Measurements from ENCODE around the gene DLG3.

DLG3 gene

DNA sequence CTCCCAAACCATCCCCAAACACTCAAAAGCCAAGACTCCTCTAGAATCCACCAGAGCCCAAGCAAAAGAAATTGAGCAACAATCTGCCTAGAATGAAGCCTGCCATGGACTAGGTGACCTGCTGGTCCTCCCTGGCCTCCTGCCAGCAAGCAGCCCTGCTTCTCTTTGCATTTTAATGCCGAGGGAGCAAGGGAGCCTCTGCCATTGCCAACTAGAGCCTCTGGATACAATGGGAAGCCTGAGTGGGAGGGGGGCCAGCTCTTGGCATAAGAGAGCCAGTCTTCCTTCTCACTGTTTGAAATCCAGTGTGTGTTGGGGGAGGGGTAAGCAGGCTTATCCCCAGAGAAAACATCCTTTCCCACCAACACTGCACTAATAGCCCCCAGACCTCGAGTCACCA lies 23.0 kb upstream of the DLG3 start:
- no peak for TF ChIP-seq EZH2phosphoT487 (IDR thresholded peaks at IDR 0.05; ENCODE audit: borderline replicate concordance)
- TF ChIP-seq, protein P1, sequence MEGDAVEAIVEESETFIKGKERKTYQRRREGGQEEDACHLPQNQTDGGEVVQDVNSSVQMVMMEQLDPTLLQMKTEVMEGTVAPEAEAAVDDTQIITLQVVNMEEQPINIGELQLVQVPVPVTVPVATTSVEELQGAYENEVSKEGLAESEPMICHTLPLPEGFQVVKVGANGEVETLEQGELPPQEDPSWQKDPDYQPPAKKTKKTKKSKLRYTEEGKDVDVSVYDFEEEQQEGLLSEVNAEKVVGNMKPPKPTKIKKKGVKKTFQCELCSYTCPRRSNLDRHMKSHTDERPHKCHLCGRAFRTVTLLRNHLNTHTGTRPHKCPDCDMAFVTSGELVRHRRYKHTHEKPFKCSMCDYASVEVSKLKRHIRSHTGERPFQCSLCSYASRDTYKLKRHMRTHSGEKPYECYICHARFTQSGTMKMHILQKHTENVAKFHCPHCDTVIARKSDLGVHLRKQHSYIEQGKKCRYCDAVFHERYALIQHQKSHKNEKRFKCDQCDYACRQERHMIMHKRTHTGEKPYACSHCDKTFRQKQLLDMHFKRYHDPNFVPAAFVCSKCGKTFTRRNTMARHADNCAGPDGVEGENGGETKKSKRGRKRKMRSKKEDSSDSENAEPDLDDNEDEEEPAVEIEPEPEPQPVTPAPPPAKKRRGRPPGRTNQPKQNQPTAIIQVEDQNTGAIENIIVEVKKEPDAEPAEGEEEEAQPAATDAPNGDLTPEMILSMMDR (conservative IDR thresholded peaks at IDR 0.05; ENCODE audit: low read length), result no peak
- H3K9ac ChIP-seq (ENCODE audit: low read depth, low read length, poor library complexity, severe bottlenecking), result no peak overlapping the region
- H3K36me3 ChIP-seq (ENCODE audit: insufficient read depth, low read length), result peaks cover 36% of the 10 kb centered on the region; the same call in 1 of the 2 replicates

DNA sequence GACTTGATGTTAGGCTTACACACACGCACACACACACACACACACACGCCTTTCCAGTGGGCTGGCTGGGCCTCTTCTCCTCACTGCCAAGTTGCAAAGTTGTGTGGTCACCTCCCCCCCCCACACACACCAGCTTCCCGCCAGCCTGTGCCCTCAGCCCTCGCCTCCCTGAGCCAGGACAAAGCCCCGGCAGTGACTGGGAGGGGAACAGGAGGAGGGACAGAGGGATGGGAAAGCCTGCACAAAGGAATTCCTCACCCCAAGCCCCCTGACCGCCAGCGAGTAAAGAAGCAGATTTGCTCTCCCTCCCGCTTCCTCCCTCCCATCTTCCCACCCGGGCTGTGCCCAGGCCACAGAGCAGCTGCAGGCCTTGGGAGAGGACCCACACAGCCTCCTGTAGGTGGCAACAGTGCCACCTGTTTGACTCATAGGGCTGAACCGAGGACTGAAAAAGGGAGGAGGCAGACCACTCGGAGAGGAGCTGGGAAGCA lies 21.7 kb upstream of the DLG3 start, which contains the start of gene GDPD2:
Gene GDPD2 (plus strand): TSS at position 464 of the 491 bp plus-strand sequence. CDS start 1,671 bp downstream, outside the sequence.
- Histone ChIP-seq H3F3A (ENCODE audit: low read depth) (no peaks in the 10 kb centered on the region), H3K4me2 (ENCODE audit: low read depth, low read length, poor library complexity, severe bottlenecking) (no peak within 1 kb of the TSS), H3K4me3 (ENCODE audit: low read length, poor library complexity, severe bottlenecking) (no peak within 1 kb of the TSS), H4K20me1 (ENCODE audit: insufficient read depth, low read length, poor library complexity, severe bottlenecking) (no peaks in the 10 kb centered on the region), H3K9me3 (ENCODE audit: insufficient read depth, low read depth, low read length) (no peaks in the 10 kb centered on the region), H2AFZ (ENCODE audit: low read length) (no peak within 1 kb of the TSS), H3K4me1 (ENCODE audit: insufficient read depth, low read length, poor library complexity, severe bottlenecking) (no peaks in the 10 kb centered on the region), H3K79me2 (ENCODE audit: insufficient read depth, low read length) (no peaks in the 10 kb centered on the region), H3K9me2 (replicated peaks; ENCODE audit: low read depth, low read length) (no peaks in the 10 kb centered on the region), H3K9ac (ENCODE audit: low read depth, low read length, poor library complexity, severe bottlenecking) (no peak within 1 kb of the TSS), H3K27me3 (ENCODE audit: insufficient read depth, low read length, poor library complexity, severe bottlenecking) (no peaks in the 10 kb centered on the region), H3K36me3 (ENCODE audit: insufficient read depth, low read length) (peaks cover 33% of the 10 kb centered on the region; the same call in 1 of the 2 replicates)
- no peak for TF ChIP-seq EZH2phosphoT487 (IDR thresholded peaks at IDR 0.05; ENCODE audit: borderline replicate concordance)
- TF ChIP-seq, protein P1 (conservative IDR thresholded peaks at IDR 0.05; ENCODE audit: low read length), result peak; percentile 35; the same call in 1 of the 2 replicates

More for the DNA sequence above, 23.0 kb upstream of the DLG3 start:
- no peaks in the 10 kb centered on the region for H3F3A ChIP-seq (ENCODE audit: low read depth)
- no peaks in the 10 kb centered on the region for H3K27me3 ChIP-seq (ENCODE audit: insufficient read depth, low read length, poor library complexity, severe bottlenecking)
- no peak overlapping the region for H3K4me3 ChIP-seq (ENCODE audit: low read length, poor library complexity, severe bottlenecking)
- H3K4me1 ChIP-seq (ENCODE audit: insufficient read depth, low read length, poor library complexity, severe bottlenecking), result no peaks in the 10 kb centered on the region
- no peak overlapping the region for H3K4me2 ChIP-seq (ENCODE audit: low read depth, low read length, poor library complexity, severe bottlenecking)
- no peaks in the 10 kb centered on the region for H3K9me3 ChIP-seq (ENCODE audit: insufficient read depth, low read depth, low read length)
- no peaks in the 10 kb centered on the region for H3K9me2 ChIP-seq (replicated peaks; ENCODE audit: low read depth, low read length)
- no peaks in the 10 kb centered on the region for H3K79me2 ChIP-seq (ENCODE audit: insufficient read depth, low read length)
- no peak overlapping the region for H2AFZ ChIP-seq (ENCODE audit: low read length)
- H4K20me1 ChIP-seq (ENCODE audit: insufficient read depth, low read length, poor library complexity, severe bottlenecking), result no peaks in the 10 kb centered on the region

DNA sequence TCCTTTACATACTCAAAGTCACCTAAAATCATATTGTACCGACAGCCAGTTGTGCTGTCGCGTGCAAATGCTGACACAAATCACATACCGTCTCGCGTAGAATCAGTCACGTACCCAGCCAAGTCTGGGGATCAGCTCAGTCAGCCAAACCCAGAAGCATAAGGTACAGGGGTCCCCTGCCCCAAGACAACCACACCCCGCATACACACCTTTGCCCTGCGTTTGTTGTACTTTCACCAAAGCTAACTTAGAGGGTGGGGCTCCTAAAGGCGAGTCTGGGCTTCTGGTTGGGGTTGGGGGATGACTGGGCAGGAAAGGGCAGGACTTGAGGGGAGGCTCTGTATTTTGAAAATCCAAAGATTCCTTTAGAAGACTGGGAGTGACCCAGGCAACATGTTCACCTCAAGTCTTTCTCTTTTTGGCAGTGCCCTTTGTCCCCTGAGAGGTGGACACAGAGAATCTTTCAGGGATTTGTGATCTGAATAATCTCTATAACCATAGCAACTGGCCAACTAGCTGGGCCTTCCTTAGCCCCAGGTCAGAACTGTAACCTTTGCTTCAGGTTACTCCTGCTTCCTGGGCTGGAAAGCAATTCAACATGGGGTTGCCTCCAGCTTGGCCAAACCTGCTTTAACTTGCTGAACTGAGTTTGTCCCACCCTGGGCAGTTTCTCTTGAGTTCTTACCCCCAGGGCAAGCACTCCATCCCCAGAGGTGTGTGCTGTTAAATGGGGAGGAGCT lies 20.5 kb upstream of the DLG3 start:
- no peak overlapping the region for H3K4me2 ChIP-seq (ENCODE audit: low read depth, low read length, poor library complexity, severe bottlenecking)
- TF ChIP-seq, protein P1 (conservative IDR thresholded peaks at IDR 0.05; ENCODE audit: low read length), result no peak
- TF ChIP-seq EZH2phosphoT487 (IDR thresholded peaks at IDR 0.05; ENCODE audit: borderline replicate concordance), result no peak
- H3F3A ChIP-seq (ENCODE audit: low read depth), result no peaks in the 10 kb centered on the region
- no peaks in the 10 kb centered on the region for H3K79me2 ChIP-seq (ENCODE audit: insufficient read depth, low read length)
- no peaks in the 10 kb centered on the region for H3K9me2 ChIP-seq (replicated peaks; ENCODE audit: low read depth, low read length)
- no peaks in the 10 kb centered on the region for H3K27me3 ChIP-seq (ENCODE audit: insufficient read depth, low read length, poor library complexity, severe bottlenecking)
- H3K4me1 ChIP-seq (ENCODE audit: insufficient read depth, low read length, poor library complexity, severe bottlenecking), result no peaks in the 10 kb centered on the region
- no peak overlapping the region for H3K9ac ChIP-seq (ENCODE audit: low read depth, low read length, poor library complexity, severe bottlenecking)
- no peak overlapping the region for H2AFZ ChIP-seq (ENCODE audit: low read length)
- H3K36me3 ChIP-seq (ENCODE audit: insufficient read depth, low read length), result peaks cover 23% of the 10 kb centered on the region; the same call in 1 of the 2 replicates
- H4K20me1 ChIP-seq (ENCODE audit: insufficient read depth, low read length, poor library complexity, severe bottlenecking), result no peaks in the 10 kb centered on the region
- no peak overlapping the region for H3K4me3 ChIP-seq (ENCODE audit: low read length, poor library complexity, severe bottlenecking)
- H3K9me3 ChIP-seq (ENCODE audit: insufficient read depth, low read depth, low read length), result no peaks in the 10 kb centered on the region
